Spleen (tissue), 11 donors: ENCODE data around the gene ZBTB5. TPM values are rescaled to one million over a fixed set of nuclear protein-coding genes. Genes with fewer than 3 reads are reported as not detected.
"Not testable (repeated sequence)": the region's sequence is repeated elsewhere in the genome, so short reads cannot be mapped to it uniquely, and the experiment has no call there.

Experiments
- DNase-seq: peaks from one replicate; pipeline ENCODE4 v3.0.0-alpha.2; 2020
- H3K27ac ChIP-seq, 8 donors: fragments of 200-600 bp; sonication (generic) in 7 of 8; 1 replicate in 4 of 8; 2 replicates in 4 of 8; pipeline versions ENCODE4 v1.5.0 to v1.8.0; 2016 to 2021; ENCODE audit warnings: inconsistent platforms in 4 of 8, mild to moderate bottlenecking in 4 of 8, moderate library complexity in 1 of 8
- H3K27me3 ChIP-seq, 7 donors: fragments of 200-600 bp; sonication (generic) in 6 of 7; replicated peaks in 1 of 7; 1 replicate in 4 of 7; 2 replicates in 3 of 7; pipeline versions ENCODE4 v1.5.0 to v1.8.0; 2016 to 2021; ENCODE audit warnings: inconsistent platforms in 3 of 7, mild to moderate bottlenecking in 1 of 7
- H3K36me3 ChIP-seq, 6 donors: fragments of 200-600 bp; sonication (generic) in 5 of 6; 1 replicate in 4 of 6; 2 replicates in 2 of 6; pipeline versions ENCODE4 v1.5.0 to v1.8.0; 2016 to 2021; ENCODE audit warnings: inconsistent platforms in 2 of 6
- H3K4me1 ChIP-seq, 6 donors: fragments of 200-600 bp; sonication (generic) in 5 of 6; 1 replicate in 3 of 6; 2 replicates in 3 of 6; pipeline versions ENCODE4 v1.5.0 to v1.8.0; 2016 to 2021; ENCODE audit warnings: inconsistent platforms in 3 of 6
- H3K4me3 ChIP-seq, 8 donors: fragments of 200-600 bp; sonication (generic) in 7 of 8; 1 replicate in 4 of 8; 2 replicates in 4 of 8; pipeline versions ENCODE4 v1.5.0 to v1.8.0; 2016 to 2021; ENCODE audit warnings: inconsistent platforms in 4 of 8, mild to moderate bottlenecking in 4 of 8, moderate library complexity in 2 of 8
- H3K9me3 ChIP-seq, 8 donors: fragments of 200-600 bp; sonication (generic) in 7 of 8; 1 replicate in 4 of 8; 2 replicates in 4 of 8; pipeline versions ENCODE4 v1.5.0 to v1.8.0; 2016 to 2021; ENCODE audit warnings: inconsistent platforms in 4 of 8
- CTCF ChIP-seq, 11 experiments: fragments of 200-600 bp in 7 of 11; fragments of 450-650 bp in 4 of 11; sonication (generic) in 4 of 11; IDR thresholded peaks in 8 of 11; conservative IDR thresholded peaks in 3 of 11; 1 replicate in 7 of 11; 2 replicates in 4 of 11; pipeline versions ENCODE4 v1.4.0 to v1.8.0; 2016 to 2021; ENCODE audit warnings: antibody characterized with exemption in 11 of 11, inconsistent platforms in 4 of 11, mild to moderate bottlenecking in 1 of 11
- POLR2A ChIP-seq, 3 donors: fragments of 450-650 bp; IDR thresholded peaks; one replicate each; pipeline ENCODE4 v1.5.1; 2017; ENCODE audit warnings: antibody characterized with exemption in 3 of 3, mild to moderate bottlenecking in 1 of 3
- POLR2AphosphoS5 ChIP-seq, 3 donors: sonication (generic); formaldehyde crosslinking; IDR thresholded peaks; one replicate each; pipeline ENCODE4 v1.5.1; 2017; ENCODE audit warnings: antibody characterized with exemption in 3 of 3
- WGBS, 5 donors: extraction: QIAGEN DNeasy Blood & Tissue Kit in 3 of 5; methylation state at CpG; one replicate each; pipeline versions ENCODE4 v1.1.5 to v1.1.7; 2013 to 2018; 5-methylcytosine and 5-hydroxymethylcytosine counted together
- intact Hi-C: fragments of 100-400 bp; cut with DNase I; formaldehyde crosslinking; loops from one replicate; pipeline ENCODE4 v1.15.0; 2023; ENCODE audit warnings: low total_unique reads
- polyA plus RNA-seq, 3 donors: library from polyadenylated mRNA; stranded (reverse); fragments of 200-250 nt; gene quantifications; one replicate each; pipeline ENCODE4 v1.2.1, GENCODE V29; 2013
- total RNA-seq, 7 donors: library from RNA; depleted of rRNA in 3 of 7; stranded (reverse); fragments of >200 nt in 3 of 7; fragmentation: NEBNext Ultra II Directional in 4 of 7; extraction: Animal tissue kit (Norgen Biotek cat#: 25700) in 4 of 7; gene quantifications; one replicate each; pipeline versions ENCODE4 v1.1.0 to v1.2.1, GENCODE V29; 2016 to 2021
- donor health status: healthy with polysubstance abuse.
- donor health status: DM: no; HTN: no; CAD: no; lungs with moderate emphysema.
- donor health status: DM: no; HTN: no; CAD: no.
- donor health status: Bipolar disorder and iron deficiency.
- donor health status: healthy.
- donor health status: DM: no; HTN: no; CAD: no.
- donor health status: DM: yes; HTN: yes; CAD: no.

Gene ZBTB5
- total and polyA plus RNA-seq, 10 donors: 4.7 to 15.1 (median 11.5) TPM

GRCh38 chr9:37486256-37486615 lies 21.0 kb upstream of the ZBTB5 start:
- Histone ChIP-seq H3K9me3 (no peaks in the 10 kb centered on the region), H3K27me3 (peaks cover 0 to 9% (median 0%) of the 10 kb centered on the region in 7 donors), H3K36me3 (peaks cover 0 to 38% (median 19%) of the 10 kb centered on the region in 6 donors), H3K4me3 (peak overlapping the region; percentile 56 to 93 (median 73)), H3K4me1 (peaks cover 15 to 47% (median 30%) of the 10 kb centered on the region in 6 donors), H3K27ac (peak overlapping the region in 7 of 8 donors; percentile 62 to 88 (median 77))
- WGBS, 5 donors: 0 to 7% (median 5%) methylated on average over 7 of the region's 7 CpGs
- DNase-seq: no peak
- intact Hi-C loops: loop anchor here (10.0 kb wide), 1 partner anchor 109 kb away; the partner anchor contains the start of gene TOMM5
- TF ChIP-seq CTCF (IDR thresholded peaks at IDR 0.05 in 8 of 11, conservative IDR thresholded peaks at IDR 0.05 in 3 of 11): no peak
- TF ChIP-seq POLR2A (IDR thresholded peaks at IDR 0.05): no peak
- TF ChIP-seq POLR2AphosphoS5 (IDR thresholded peaks at IDR 0.05): no peak

DNA sequence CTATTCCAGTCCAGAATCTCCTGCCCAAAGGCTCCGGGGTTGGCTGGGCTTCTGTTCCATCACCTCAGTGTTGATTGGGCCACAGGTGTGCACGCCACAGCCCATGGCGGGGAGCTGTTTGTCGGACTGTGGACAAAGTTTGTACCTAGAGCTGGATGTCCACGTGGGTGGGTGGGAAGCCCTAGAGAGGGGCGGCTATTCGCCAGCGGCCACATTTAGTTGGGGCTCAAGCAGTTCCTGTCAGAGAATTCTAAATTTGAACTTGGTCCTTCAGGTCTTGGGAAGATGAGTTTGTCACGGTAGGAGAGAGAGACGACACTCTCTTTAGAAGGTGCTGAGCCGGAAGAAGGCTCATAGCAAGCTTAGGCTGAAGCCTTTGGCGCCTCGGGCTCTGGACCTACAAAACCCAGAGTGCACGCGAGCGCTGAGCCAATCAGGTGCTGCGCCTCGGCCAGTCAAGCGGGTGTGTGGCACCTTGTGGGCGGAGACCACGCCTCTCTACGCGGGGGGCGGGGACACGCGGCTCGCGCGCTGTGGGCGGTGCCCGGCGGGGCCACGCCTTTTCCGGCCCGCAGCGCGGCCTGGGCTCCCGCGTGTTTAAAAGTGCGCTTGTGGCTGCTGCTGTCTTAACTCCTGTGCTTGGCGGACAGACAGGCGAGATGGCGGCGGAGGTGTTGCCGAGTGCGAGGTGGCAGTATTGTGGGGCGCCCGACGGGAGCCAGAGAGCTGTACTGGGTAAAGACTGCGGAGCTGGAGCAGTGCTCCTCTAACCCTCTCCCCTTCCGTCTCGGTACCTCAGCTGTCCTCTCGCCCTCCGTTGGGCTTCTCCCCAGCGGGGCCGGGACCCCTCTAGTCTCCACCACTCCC lies 20.4 kb upstream of the ZBTB5 start, which contains the start of gene POLR1E:
POLR1E (plus strand) TSS at position 560 of the 867 bp plus-strand sequence; CDS start at position 660, 100 bp downstream.
- peak; percentile 99 for DNase-seq
- Histone ChIP-seq H3K36me3 (peaks cover 0 to 31% (median 15%) of the 10 kb centered on the region in 6 donors), H3K27me3 (peaks cover 0 to 9% (median 0%) of the 10 kb centered on the region in 7 donors), H3K9me3 (no peaks in the 10 kb centered on the region), H3K4me3 (peak within 1 kb of the TSS; percentile 56 to 93 (median 73)), H3K4me1 (peaks cover 15 to 47% (median 30%) of the 10 kb centered on the region in 6 donors), H3K27ac (peak within 1 kb of the TSS in 7 of 8 donors; percentile 64 to 88 (median 77))
- intact Hi-C loops: loop anchor here (10.0 kb wide), 1 partner anchor 109 kb away; the partner anchor contains the start of gene TOMM5
- WGBS, 5 donors: 3 to 13% (median 5%) methylated on average over 29 to 56 of the region's 56 CpGs
- TF ChIP-seq CTCF (IDR thresholded peaks at IDR 0.05 in 8 of 11, conservative IDR thresholded peaks at IDR 0.05 in 3 of 11) (peak in 2 of 11 experiments; percentile 15 to 28), POLR2A (IDR thresholded peaks at IDR 0.05) (peak in 2 of 3 donors; percentile 24 to 51), POLR2AphosphoS5 (IDR thresholded peaks at IDR 0.05) (peak; percentile 91 to 94 (median 93))

GRCh38 chr9:37480759-37481158 lies 15.5 kb upstream of the ZBTB5 start:
- Histone ChIP-seq H3K4me1 (peaks cover 6 to 11% (median 7%) of the 10 kb centered on the region in 6 donors), H3K4me3 (no peak overlapping the region), H3K27ac (no peak overlapping the region), H3K36me3 (no peaks in the 10 kb centered on the region), H3K9me3 (peaks cover 0 to under 1% (median 0%) of the 10 kb centered on the region in 8 donors), H3K27me3 (peaks cover 0 to 9% (median 0%) of the 10 kb centered on the region in 7 donors)
- DNase-seq: no peak
- TF ChIP-seq POLR2A (IDR thresholded peaks at IDR 0.05) (no peak), CTCF (IDR thresholded peaks at IDR 0.05 in 8 of 11, conservative IDR thresholded peaks at IDR 0.05 in 3 of 11) (no peak), POLR2AphosphoS5 (IDR thresholded peaks at IDR 0.05) (no peak)
- 75 to 87% (median 87%) methylated on average over 3 of the region's 3 CpGs for WGBS, 5 donors
- intact Hi-C loops: loop anchor here (10.0 kb wide), 1 partner anchor 114 kb away; the partner anchor contains the start of gene TOMM5

GRCh38 chr9:37477987-37478619 lies 12.9 kb upstream of the ZBTB5 start:
- H3K27ac ChIP-seq, H3K27me3 ChIP-seq, DNase-seq, H3K4me1 ChIP-seq, H3K36me3 ChIP-seq, intact Hi-C loops, H3K4me3 ChIP-seq: not testable (repeated sequence)
- H3K9me3 ChIP-seq: peaks cover 0 to 23% (median 17%) of the 10 kb centered on the region in 8 donors
- 62 to 72% (median 69%) methylated on average over 5 of the region's 5 CpGs for WGBS, 5 donors

GRCh38 chr9:37477443-37477842 lies 12.2 kb upstream of the ZBTB5 start:
- WGBS, 5 donors: 85 to 95% (median 89%) methylated on average over 4 of the region's 4 CpGs
- DNase-seq, H3K4me3 ChIP-seq, H3K27me3 ChIP-seq, intact Hi-C loops, H3K36me3 ChIP-seq, H3K4me1 ChIP-seq, H3K27ac ChIP-seq: not testable (repeated sequence)
- peaks cover 0 to 23% (median 17%) of the 10 kb centered on the region in 8 donors for H3K9me3 ChIP-seq
